Smooth muscle cell (in vitro differentiated cells): ENCODE results near the gene SLC38A11. TPM values are rescaled to one million over a fixed set of nuclear protein-coding genes. Genes with fewer than 3 reads are reported as not detected.

Experiments
- DNase-seq: peaks from one replicate; lab custom pipeline; 2025; ENCODE audit not compliant: unreplicated experiment; lab: John Stamatoyannopoulos, UW
- H2AFZ ChIP-seq: fragments of 200-600 bp; sonication (generic); 2 replicates; pipeline ENCODE4 v1.6.0; 2016; ENCODE audit warnings: antibody characterized with exemption, low read depth, mild to moderate bottlenecking
- H3F3A ChIP-seq: fragments of 200-600 bp; sonication (generic); 2 replicates; pipeline ENCODE4 v1.6.0; 2017; ENCODE audit warnings: antibody characterized with exemption, low read depth
- H3K27ac ChIP-seq: fragments of 200-600 bp; sonication (generic); 2 replicates; pipeline ENCODE4 v1.5.1; 2016; ENCODE audit warnings: low read depth, mild to moderate bottlenecking
- H3K27me3 ChIP-seq: fragments of 200-600 bp; sonication (generic); 2 replicates; pipeline ENCODE4 v1.6.1; 2016; ENCODE audit warnings: low read depth, mild to moderate bottlenecking
- H3K36me3 ChIP-seq: fragments of 200-600 bp; sonication (generic); 2 replicates; pipeline ENCODE4 v1.5.1; 2016; ENCODE audit warnings: low read depth
- H3K4me1 ChIP-seq: fragments of 200-600 bp; sonication (generic); 2 replicates; pipeline ENCODE4 v1.5.1; 2016; ENCODE audit warnings: low read depth
- H3K4me2 ChIP-seq: fragments of 200-600 bp; sonication (generic); 2 replicates; pipeline ENCODE4 v1.6.0; 2016; ENCODE audit warnings: mild to moderate bottlenecking
- H3K4me3 ChIP-seq: fragments of 200-600 bp; sonication (generic); 2 replicates; pipeline ENCODE4 v1.5.1; 2016; ENCODE audit warnings: mild to moderate bottlenecking
- H3K79me2 ChIP-seq: fragments of 200-600 bp; sonication (generic); 2 replicates; pipeline ENCODE4 v1.6.0; 2016; ENCODE audit warnings: low read depth, mild to moderate bottlenecking
- H3K9ac ChIP-seq: fragments of 200-600 bp; sonication (generic); 2 replicates; pipeline ENCODE4 v1.6.0; 2016; ENCODE audit warnings: low read depth
- H3K9me3 ChIP-seq: fragments of 200-600 bp; sonication (generic); replicated peaks from 2 replicates; pipeline ENCODE4 v1.5.1; 2016; ENCODE audit warnings: low read depth
- H4K20me1 ChIP-seq: fragments of 200-600 bp; sonication (generic); 2 replicates; pipeline ENCODE4 v1.6.0; 2016; ENCODE audit warnings: low read depth
- CTCF ChIP-seq: fragments of 200-600 bp; sonication (generic); IDR thresholded peaks from 2 replicates; pipeline ENCODE4 v1.5.1; 2017; ENCODE audit warnings: borderline replicate concordance, mild to moderate bottlenecking, antibody characterized with exemption; ENCODE audit not compliant: insufficient read depth, poor library complexity, severe bottlenecking
- WGBS: methylation state at CpG from one replicate; pipeline ENCODE4 v1.1.7; 2016; ENCODE audit warnings: low lambda C conversion rate; 5-methylcytosine and 5-hydroxymethylcytosine counted together
- polyA plus RNA-seq: library from polyadenylated mRNA; unstranded; fragments of >200 nt; fragmentation: Nextera tagmentation; extraction: Ambion mirVana; gene quantifications from 2 replicates; pipeline ENCODE4 v1.2.1, GENCODE V29; 2016
- total RNA-seq: library from RNA; depleted of rRNA; stranded (reverse); fragments of >200 nt; gene quantifications from 2 replicates; pipeline ENCODE4 v1.2.3, GENCODE V29; 2014

SLC38A11 gene
- total and polyA plus RNA-seq, 2 experiments from 2014 or later = not detected

- peak overlapping the region; percentile 71 for H3K27ac ChIP-seq
- peaks cover 6% of the 10 kb centered on the region for H3K4me1 ChIP-seq
- H3F3A ChIP-seq = peaks cover 8% of the 10 kb centered on the region
- no peaks in the 10 kb centered on the region for H4K20me1 ChIP-seq
- no peaks in the 10 kb centered on the region for H3K36me3 ChIP-seq
- H3K4me2 ChIP-seq = no peak overlapping the region
- WGBS = 73% methylated on average over 3 of the region's 3 CpGs
- TF ChIP-seq CTCF = no peak
- H3K9me3 ChIP-seq = no peaks in the 10 kb centered on the region
- H3K9ac ChIP-seq = no peak overlapping the region
- no peak overlapping the region for H2AFZ ChIP-seq
- no peak overlapping the region for H3K4me3 ChIP-seq
- H3K27me3 ChIP-seq = no peaks in the 10 kb centered on the region
- DNase-seq = no peak
- no peaks in the 10 kb centered on the region for H3K79me2 ChIP-seq
Observed at GRCh38 chr2:164896634-164897355, 58.5 kb downstream of the SLC38A11 start.

GRCh38 chr2:164896226-164896625 lies 59.1 kb downstream of the SLC38A11 start:
- H3K4me1 ChIP-seq = peaks cover 6% of the 10 kb centered on the region
- H3K27ac ChIP-seq = peak overlapping the region; percentile 71
- no peak overlapping the region for H3K4me2 ChIP-seq
- no peak overlapping the region for H2AFZ ChIP-seq
- H3K9ac ChIP-seq = no peak overlapping the region
- TF ChIP-seq CTCF = no peak
- no peaks in the 10 kb centered on the region for H3K27me3 ChIP-seq
- DNase-seq = no peak
- no peaks in the 10 kb centered on the region for H4K20me1 ChIP-seq
- H3F3A ChIP-seq = peaks cover 8% of the 10 kb centered on the region
- WGBS = 74% methylated on average over 4 of the region's 4 CpGs
- H3K9me3 ChIP-seq = no peaks in the 10 kb centered on the region
- no peaks in the 10 kb centered on the region for H3K36me3 ChIP-seq
- no peak overlapping the region for H3K4me3 ChIP-seq
- H3K79me2 ChIP-seq = no peaks in the 10 kb centered on the region

GRCh38 chr2:164891460-164891859 lies 63.9 kb downstream of the SLC38A11 start:
- WGBS = 94% methylated on average over 5 of the region's 5 CpGs
- Histone ChIP-seq H3K27me3 (no peaks in the 10 kb centered on the region), H3K4me2 (no peak overlapping the region), H3K79me2 (no peaks in the 10 kb centered on the region), H3K27ac (no peak overlapping the region), H3K9ac (no peak overlapping the region), H3K4me1 (peaks cover 9% of the 10 kb centered on the region), H4K20me1 (no peaks in the 10 kb centered on the region), H3K36me3 (no peaks in the 10 kb centered on the region), H3F3A (no peaks in the 10 kb centered on the region), H2AFZ (no peak overlapping the region), H3K4me3 (no peak overlapping the region), H3K9me3 (no peaks in the 10 kb centered on the region)
- no peak for DNase-seq
- no peak for TF ChIP-seq CTCF

- Histone ChIP-seq H3K27me3 (no peaks in the 10 kb centered on the region), H3K9ac (no peak overlapping the region), H3K4me3 (no peak overlapping the region), H3K4me1 (peaks cover 9% of the 10 kb centered on the region), H3K36me3 (no peaks in the 10 kb centered on the region), H2AFZ (no peak overlapping the region), H3K27ac (no peak overlapping the region), H3K4me2 (peak overlapping the region; percentile 22), H4K20me1 (no peaks in the 10 kb centered on the region), H3K9me3 (no peaks in the 10 kb centered on the region), H3K79me2 (no peaks in the 10 kb centered on the region), H3F3A (no peaks in the 10 kb centered on the region)
- no peak for DNase-seq
- 12% methylated on average over 4 of the region's 4 CpGs for WGBS
- no peak for TF ChIP-seq CTCF
Observed at GRCh38 chr2:164890544-164890943, 64.8 kb downstream of the SLC38A11 start.
